AG09319 (cell line): Measurements from ENCODE around the gene ZNF668.

Experiments used
- DNase-seq: peaks from one replicate; pipeline ENCODE4 v3.0.0-alpha.2; 2010; ENCODE audit warnings: low read depth; ENCODE audit errors: extremely low read depth
- CTCF ChIP-seq: IDR thresholded peaks from 2 replicates; pipeline ENCODE4 v1.5.1; 2011; ENCODE audit warnings: low read depth, mild to moderate bottlenecking, inconsistent platforms, low read length, moderate library complexity

The ZNF668 gene

GRCh38 chr16:31061126-31061812, 12.8 kb downstream of the ZNF668 start:
- TF ChIP-seq CTCF: no peak
- DNase-seq: no peak

GRCh38 chr16:31055613-31056012, 18.4 kb downstream of the ZNF668 start:
- no peak for DNase-seq
- no peak for TF ChIP-seq CTCF

- DNase-seq: peak; percentile 65
- TF ChIP-seq CTCF: no peak
These were observed 21.9 kb downstream of the ZNF668 start for GRCh38 chr16:31052114-31052513.

- no peak for TF ChIP-seq CTCF
- no peak for DNase-seq
These were observed 23.6 kb downstream of the ZNF668 start for GRCh38 chr16:31050280-31051030.

GRCh38 chr16:31043898-31044481, 30.1 kb downstream of the ZNF668 start:
- no peak for DNase-seq
- TF ChIP-seq CTCF: no peak

GRCh38 chr16:31043352-31043751, 30.7 kb downstream of the ZNF668 start:
- no peak for TF ChIP-seq CTCF
- DNase-seq: no peak

- no peak for TF ChIP-seq CTCF
- no peak for DNase-seq
These were observed 31.2 kb downstream of the ZNF668 start for GRCh38 chr16:31042866-31043265.
